ENCODE data around the gene SH2D1A.

DNA sequence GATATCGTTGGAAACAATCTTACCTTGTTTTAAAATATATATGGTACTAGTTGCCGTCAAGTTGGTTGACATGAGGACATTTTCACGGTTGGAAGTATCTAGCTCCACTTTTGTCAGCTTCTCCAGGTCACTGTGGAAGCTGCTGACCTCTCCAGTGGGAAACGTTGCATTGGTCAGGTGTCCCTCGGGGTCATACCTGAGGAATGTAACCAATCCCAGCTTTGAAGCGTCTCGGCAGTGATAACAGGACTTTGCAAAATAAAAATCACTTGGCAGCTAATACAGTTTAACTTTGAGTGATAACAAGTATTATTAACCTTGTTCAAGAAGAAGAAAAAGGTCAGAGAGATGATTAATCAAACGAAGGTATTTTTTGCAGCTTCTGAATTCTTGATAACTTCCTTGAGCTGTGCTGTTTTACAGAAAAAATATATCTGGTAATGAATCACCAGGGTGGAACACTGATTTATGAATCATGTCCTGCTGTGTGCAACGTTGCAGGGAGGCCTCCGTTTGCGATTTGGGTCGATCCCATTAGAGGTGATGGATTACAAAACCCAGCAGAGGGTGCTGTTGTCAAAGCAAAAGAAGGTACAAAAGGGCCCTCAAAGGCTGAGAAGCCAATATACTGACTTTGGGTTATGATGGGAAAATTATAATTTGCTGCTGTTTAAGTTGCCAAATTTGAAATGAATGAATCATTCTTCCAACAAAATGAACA, 60.1 kb downstream of the SH2D1A start:
- TF ChIP-seq, protein P1, sequence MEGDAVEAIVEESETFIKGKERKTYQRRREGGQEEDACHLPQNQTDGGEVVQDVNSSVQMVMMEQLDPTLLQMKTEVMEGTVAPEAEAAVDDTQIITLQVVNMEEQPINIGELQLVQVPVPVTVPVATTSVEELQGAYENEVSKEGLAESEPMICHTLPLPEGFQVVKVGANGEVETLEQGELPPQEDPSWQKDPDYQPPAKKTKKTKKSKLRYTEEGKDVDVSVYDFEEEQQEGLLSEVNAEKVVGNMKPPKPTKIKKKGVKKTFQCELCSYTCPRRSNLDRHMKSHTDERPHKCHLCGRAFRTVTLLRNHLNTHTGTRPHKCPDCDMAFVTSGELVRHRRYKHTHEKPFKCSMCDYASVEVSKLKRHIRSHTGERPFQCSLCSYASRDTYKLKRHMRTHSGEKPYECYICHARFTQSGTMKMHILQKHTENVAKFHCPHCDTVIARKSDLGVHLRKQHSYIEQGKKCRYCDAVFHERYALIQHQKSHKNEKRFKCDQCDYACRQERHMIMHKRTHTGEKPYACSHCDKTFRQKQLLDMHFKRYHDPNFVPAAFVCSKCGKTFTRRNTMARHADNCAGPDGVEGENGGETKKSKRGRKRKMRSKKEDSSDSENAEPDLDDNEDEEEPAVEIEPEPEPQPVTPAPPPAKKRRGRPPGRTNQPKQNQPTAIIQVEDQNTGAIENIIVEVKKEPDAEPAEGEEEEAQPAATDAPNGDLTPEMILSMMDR (IDR thresholded peaks at IDR 0.05) = peak; percentile 60 to 65 (median 60)
- TF ChIP-seq POLR2A (IDR thresholded peaks at IDR 0.05) = no peak

Data from right lobe of liver (tissue), 4 donors.